ENCODE measurements around the gene HMCN1.

DNA sequence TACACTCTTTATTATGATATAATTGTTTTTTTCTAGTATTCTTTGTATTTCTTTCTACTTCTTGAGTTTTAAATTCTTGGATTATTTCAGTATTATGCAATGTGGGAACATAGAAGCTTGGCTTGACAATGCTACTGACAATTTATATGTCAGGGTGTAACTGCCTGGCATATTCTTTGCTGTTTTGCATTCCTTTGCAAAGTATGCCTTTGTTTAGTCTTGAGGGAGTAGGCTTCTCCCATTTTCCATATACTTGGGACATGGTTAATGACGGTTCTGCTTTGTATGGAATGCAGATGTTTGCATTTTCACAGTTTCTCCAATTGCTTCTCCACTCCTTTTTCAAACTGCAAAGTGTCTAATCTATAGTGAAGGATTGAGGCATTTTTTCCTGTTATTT, 109.8 kb downstream of the HMCN1 start:
- TF ChIP-seq EZH2 (IDR thresholded peaks at IDR 0.05; ENCODE audit: borderline replicate concordance, low read length): no peak
- TF ChIP-seq, protein P1, sequence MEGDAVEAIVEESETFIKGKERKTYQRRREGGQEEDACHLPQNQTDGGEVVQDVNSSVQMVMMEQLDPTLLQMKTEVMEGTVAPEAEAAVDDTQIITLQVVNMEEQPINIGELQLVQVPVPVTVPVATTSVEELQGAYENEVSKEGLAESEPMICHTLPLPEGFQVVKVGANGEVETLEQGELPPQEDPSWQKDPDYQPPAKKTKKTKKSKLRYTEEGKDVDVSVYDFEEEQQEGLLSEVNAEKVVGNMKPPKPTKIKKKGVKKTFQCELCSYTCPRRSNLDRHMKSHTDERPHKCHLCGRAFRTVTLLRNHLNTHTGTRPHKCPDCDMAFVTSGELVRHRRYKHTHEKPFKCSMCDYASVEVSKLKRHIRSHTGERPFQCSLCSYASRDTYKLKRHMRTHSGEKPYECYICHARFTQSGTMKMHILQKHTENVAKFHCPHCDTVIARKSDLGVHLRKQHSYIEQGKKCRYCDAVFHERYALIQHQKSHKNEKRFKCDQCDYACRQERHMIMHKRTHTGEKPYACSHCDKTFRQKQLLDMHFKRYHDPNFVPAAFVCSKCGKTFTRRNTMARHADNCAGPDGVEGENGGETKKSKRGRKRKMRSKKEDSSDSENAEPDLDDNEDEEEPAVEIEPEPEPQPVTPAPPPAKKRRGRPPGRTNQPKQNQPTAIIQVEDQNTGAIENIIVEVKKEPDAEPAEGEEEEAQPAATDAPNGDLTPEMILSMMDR (conservative IDR thresholded peaks at IDR 0.05 in 1 of 2, IDR thresholded peaks at IDR 0.05 in 1 of 2; ENCODE audit: extremely low read depth in 1 of 2, insufficient read depth in 1 of 2, low read depth in 1 of 2, low read length in 2 of 2): no peak

Data from mammary epithelial cell (primary cell).